HK-2 (cell line): ENCODE data around the gene AGPAT3.
"Not testable (repeated sequence)": the region's sequence is repeated elsewhere in the genome, so short reads cannot be mapped to it uniquely, and the experiment has no call there.

ENCODE experiments used
- DNase-seq: peaks from one replicate; pipeline ENCODE4 v3.0.0-alpha.2; 2018; ENCODE audit not compliant: unreplicated experiment

The AGPAT3 gene

GRCh38 chr21:43864962-43865539 lies at the start of gene AGPAT3:
Gene AGPAT3, plus strand, starts transcription at chr21:43865223. Its CDS starts 94,459 bp downstream, at chr21:43959682.
- no peak for DNase-seq

GRCh38 chr21:43815991-43816390 lies 49.0 kb upstream of the AGPAT3 start:
- DNase-seq = no peak

GRCh38 chr21:43816611-43817071 lies 48.4 kb upstream of the AGPAT3 start:
- DNase-seq = no peak

- no peak for DNase-seq
These were observed 47.6 kb upstream of the AGPAT3 start for GRCh38 chr21:43817157-43818086.

GRCh38 chr21:43818685-43819084 lies 46.3 kb upstream of the AGPAT3 start:
- no peak for DNase-seq

GRCh38 chr21:43819511-43820405 lies 45.3 kb upstream of the AGPAT3 start:
- DNase-seq = no peak

- DNase-seq = no peak
These were observed 44.6 kb upstream of the AGPAT3 start for GRCh38 chr21:43820466-43820865.

GRCh38 chr21:43822166-43822565 lies 42.9 kb upstream of the AGPAT3 start:
- DNase-seq = not testable (repeated sequence)

- not testable (repeated sequence) for DNase-seq
These were observed 42.3 kb upstream of the AGPAT3 start for GRCh38 chr21:43822741-43823140.

- no peak for DNase-seq
These were observed 40.4 kb upstream of the AGPAT3 start for GRCh38 chr21:43824333-43825241.

GRCh38 chr21:43825242-43825935 lies 39.6 kb upstream of the AGPAT3 start:
- DNase-seq = no peak

- DNase-seq = no peak
These were observed 38.9 kb upstream of the AGPAT3 start for GRCh38 chr21:43825936-43826622.

- no peak for DNase-seq
These were observed 38.4 kb upstream of the AGPAT3 start for GRCh38 chr21:43826623-43826974.

- peak; percentile 47 for DNase-seq
These were observed 37.9 kb upstream of the AGPAT3 start for GRCh38 chr21:43827015-43827611.

GRCh38 chr21:43829161-43829560 lies 35.9 kb upstream of the AGPAT3 start:
- DNase-seq = no peak

- no peak for DNase-seq
These were observed 35.4 kb upstream of the AGPAT3 start for GRCh38 chr21:43829575-43830119.

GRCh38 chr21:43832158-43832550 lies 32.9 kb upstream of the AGPAT3 start:
- DNase-seq = no peak

GRCh38 chr21:43832648-43833047 lies 32.4 kb upstream of the AGPAT3 start:
- DNase-seq = no peak
